HG02840 (cell line): ENCODE measurements around the gene NXPH3.

Experiments used
- ATAC-seq: cut with Tn5 transposase; IDR thresholded peaks from one replicate; pipeline ENCODE4 v1.9.1; 2021; ENCODE audit warnings: mild to moderate bottlenecking, moderate library complexity, moderate number of reproducible peaks; ENCODE audit not compliant: unreplicated experiment, low FRiP score

Gene NXPH3

DNA sequence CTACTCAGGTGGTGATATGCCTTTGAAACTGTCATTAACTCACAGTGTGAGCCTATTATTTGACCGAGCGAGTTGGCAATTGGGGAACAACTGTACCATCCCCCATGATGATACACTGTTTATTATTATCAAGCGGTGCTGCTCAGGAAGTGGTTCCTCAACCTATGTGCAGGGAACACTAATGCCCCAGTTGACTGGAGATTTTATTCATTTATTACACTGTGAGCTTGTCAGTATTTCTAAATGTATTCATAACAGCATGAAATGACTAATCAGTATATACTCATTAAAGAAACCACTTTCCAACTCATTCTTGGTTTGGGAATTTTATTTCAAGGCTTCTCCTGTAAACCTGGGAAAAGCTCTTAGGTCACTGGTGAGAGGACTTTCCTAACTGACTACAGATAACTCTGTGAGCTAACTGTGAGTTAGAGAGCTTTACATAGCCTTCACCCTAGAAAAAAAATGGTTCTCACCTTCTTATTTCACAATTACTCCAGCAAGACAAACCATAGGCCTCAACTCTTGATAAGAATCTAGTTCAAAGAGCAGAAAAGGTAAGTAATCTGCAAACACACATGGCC, 42.4 kb downstream of the NXPH3 start:
- no peak for ATAC-seq

DNA sequence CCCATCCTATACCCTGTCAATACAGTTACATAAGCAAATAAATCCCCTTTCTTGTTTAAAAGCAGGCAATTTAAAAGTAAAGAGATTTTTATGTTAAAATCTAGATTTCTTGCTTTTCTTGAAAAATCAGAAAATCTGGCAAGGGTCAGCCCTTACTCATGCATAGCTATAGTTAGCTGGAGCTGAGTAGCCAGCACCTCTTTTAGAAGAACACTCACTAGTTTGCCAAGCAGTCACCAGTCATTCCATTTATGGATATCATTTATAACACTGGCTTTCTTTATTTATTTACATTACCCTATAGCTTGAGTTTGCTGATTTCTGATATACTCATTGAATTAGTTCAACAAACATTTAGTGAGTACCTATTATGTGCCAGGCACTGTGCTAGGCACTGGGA, 45.7 kb downstream of the NXPH3 start:
- ATAC-seq: no peak

DNA sequence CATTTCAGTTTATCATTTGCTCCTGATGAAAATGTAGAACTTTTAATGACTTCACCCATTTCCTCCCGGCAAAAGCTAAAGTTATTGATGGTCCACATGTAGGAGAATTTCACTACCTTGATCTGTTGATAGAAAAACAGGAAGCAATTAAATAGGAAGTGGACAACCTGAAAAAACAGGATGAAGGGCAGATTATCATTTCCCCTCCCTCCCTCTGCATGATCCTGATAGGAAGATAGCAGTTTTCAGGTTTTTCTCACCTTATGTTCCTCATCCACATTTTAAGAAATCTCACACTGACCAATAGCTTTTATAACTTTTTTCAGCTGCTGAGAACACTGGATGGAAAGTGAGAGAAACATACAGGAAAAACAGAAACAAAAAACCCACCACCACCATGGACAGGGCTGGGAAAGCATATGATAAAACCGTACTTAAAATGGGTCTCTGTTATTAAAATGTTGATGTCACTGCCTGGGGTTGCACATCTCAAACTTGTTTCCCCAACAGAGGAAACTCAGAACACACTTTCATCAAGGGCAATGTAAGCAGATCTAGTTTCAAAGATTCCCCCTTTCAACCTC, 46.4 kb downstream of the NXPH3 start:
- no peak for ATAC-seq

DNA sequence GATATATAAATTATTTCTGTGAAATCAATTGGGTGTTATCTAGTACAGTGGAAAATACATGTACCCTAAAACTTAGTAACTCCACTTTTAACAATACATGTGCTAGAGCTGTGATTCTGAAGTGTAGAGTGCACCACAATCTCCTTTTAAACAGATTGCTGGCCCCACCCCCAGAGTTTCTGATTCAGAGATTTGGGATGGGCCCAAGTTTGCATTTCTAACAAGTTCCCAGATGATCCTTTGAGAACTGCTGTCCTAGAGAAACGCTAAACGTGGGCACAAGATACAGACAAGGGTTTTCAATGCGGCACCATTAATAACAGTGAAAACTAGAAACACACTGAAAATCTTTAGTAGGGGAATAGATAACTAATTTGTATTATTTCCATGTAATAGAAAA, 49.2 kb downstream of the NXPH3 start:
- ATAC-seq: no peak

DNA sequence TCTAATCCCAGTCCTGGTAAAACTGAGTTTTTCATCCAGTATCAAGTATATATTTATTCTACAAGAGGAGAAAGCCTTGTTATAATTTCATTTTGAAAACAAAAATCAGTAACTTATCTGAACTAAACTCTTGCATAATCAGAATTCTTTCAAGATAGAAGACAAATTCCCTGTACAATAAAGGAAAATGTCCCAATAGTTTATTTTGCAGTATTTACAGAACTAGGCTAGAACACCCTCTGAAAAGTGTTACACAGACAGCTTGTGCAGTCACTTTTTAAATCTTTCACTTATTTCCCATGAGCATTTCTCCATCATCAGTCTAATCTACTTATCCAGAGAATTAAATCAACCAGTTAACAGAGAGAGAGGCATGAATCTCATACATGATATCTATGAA, 53.8 kb downstream of the NXPH3 start:
- no peak for ATAC-seq

DNA sequence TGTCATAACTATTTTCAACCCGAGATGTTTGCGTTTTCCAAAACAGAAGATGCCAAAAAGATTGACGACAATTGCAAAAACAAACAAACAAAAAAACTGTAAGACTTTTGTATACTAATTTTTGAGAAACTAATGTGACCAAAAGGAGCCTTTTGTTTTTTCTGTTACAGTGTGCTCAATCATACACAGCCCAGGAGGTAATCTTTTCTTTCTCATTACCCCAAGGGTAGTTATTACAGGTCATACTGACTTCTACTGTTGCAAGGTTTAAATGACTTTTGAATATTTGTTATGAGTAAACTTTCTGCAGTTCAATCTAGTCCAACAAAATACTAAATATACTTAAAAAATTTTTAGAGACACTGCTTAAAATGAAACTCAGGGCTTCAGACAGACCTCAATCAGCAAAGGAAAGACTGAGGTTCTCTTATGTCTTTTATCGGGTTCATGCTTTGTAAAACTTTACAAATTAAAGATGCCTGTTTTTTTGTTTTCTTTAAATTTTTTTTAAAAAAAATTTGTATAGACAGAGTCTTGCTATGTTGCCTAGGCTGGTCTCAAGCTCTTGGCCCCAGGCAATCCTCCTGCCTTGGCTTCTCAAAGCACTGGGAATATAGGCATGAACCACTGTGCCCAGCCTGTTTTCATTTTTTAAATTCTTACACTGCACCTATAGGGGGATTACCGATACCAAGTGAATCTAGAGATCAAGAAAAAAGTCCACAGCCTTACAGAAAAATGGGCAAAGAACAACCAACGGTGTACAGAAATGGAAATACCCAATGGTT, 54.6 kb downstream of the NXPH3 start:
- ATAC-seq: no peak

DNA sequence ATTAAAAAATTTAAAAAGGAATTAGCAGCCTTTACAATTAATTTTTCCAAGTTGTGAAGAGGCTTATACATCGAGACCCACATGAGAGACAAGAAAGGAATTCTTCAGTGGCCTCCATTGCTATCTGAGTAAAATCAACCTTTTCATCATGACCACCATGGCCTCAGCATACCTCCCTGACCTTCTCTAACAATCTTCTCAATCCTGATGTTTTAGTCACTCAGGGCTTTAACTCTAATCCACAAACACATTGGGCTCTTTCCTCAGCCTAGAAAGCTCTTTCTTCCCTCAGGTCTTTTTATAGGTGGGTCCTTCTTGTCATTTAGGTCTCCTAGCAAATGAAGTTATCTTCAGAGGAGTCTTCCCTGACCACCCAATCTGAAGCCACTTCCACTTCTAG, 55.8 kb downstream of the NXPH3 start:
- ATAC-seq: no peak
